GM12873 (cell line): ENCODE measurements around the gene C1R.

Experiments used
- CTCF ChIP-seq: IDR thresholded peaks from 2 replicates; pipeline ENCODE4 v1.5.1; 2012; ENCODE audit warnings: low read depth, mild to moderate bottlenecking, moderate library complexity, low read length, control low read depth; ENCODE audit not compliant: insufficient read depth; ENCODE audit errors: missing control alignments

Gene C1R

DNA sequence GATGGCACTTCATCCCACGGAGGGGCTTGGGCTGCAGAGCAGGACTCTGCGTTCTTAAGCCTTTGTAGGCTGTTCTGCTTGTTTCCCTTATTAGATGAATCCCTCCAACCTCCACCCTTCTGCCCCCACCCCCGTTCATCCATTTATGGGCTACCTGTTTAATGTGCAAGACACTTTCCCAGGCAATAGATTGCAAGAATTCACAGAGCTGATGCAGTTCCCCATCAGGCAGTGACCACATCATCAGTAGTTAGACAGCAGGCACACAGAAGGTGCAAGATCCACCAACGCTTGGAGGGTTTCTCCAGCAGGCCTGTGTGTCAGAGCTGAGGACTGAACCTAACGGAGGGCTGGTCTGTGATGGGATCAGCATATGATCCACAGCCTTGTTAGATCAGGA is 1.2 kb upstream of the C1R start:
- TF ChIP-seq CTCF = no peak

GRCh38 chr12:7092986-7093460 is 778 bp upstream of the C1R start:
- no peak for TF ChIP-seq CTCF

DNA sequence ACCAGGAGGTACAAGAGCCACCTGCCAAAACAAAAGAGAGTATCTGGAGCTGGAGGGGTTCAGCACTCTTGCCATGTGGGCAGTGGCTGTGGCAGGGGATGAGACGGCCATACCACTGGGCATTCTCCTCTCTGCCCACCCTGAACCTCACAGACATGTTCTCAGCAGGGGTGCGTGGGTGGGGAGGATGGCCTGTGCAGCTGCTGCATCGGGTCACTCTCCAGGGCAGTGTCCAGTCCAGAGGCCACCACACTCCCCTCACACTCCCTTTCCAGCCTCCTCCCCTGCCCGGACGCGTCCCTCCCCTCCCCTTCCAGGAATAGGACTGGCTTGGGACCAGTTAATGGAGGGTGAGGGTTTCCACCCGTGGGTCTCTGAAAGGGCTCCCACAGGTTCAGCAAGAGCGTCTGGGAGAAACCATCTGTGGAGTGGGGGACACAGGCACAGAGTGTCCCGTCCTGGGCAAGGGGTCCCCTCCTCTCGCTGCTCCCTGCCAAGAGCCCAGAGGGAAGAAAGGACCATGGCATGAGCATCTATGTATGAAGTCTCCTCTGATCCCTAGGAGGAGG is 501 bp downstream of the C1R start:
- no peak for TF ChIP-seq CTCF

DNA sequence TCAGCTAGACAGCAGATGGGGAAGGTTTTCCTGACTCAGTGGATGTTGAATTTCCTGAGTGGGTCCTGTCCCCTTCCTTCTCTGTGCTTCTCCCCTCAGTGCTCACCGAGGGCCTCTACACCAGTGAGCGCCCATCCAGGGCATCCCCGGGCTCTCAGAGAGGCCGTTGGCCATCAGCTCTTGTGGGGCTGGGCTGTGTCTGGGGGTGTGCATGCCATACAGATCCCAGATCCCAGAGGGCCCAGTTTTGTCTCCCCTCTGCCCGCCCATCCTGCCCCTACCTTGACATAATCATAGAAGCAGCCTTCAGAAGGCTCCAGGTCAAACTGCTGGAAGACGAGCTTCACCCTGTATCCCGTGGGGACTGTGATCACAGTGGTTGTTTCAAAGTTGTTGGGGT is 1.1 kb downstream of the C1R start:
- TF ChIP-seq CTCF = no peak

DNA sequence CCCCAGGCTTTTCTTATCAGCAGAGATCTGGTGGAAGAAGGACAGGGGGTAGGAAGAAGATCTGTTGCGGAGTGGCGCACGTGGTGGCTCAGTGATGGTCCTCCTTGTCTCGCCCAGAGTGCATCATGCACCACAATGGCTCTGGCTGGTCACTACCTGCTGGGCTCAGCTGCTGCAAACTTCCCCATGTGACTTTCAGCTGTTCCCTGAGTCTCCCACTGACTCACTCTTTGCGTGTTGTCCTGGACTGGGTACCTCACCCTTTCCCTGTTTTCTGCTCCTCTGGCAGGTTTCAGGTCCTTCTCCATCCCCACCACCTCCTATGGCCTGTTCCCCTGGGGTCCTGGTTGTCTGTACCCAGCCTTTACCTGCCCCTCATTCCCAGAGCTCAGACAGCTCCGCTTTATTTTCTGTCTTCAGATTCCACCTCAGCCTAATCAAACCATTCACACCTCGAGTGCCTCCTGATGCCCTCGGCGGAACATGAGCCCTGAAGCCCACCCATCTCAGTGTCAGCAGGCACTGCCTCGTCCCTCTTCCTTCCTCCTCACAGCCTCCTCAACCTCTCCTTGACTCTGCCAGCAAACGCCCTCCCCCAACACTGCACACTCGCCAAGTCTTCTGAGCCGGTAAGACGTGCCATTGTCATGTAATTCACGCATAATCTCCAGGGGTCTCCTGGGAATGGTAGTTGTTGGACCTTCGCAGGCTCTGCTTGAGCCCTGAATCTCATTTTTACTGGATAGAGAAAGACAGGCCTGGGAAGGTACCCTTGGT is 1.8 kb downstream of the C1R start:
- TF ChIP-seq CTCF = no peak

- TF ChIP-seq CTCF = no peak
Observed at GRCh38 chr12:7089196-7089871, 2.9 kb downstream of the C1R start.

DNA sequence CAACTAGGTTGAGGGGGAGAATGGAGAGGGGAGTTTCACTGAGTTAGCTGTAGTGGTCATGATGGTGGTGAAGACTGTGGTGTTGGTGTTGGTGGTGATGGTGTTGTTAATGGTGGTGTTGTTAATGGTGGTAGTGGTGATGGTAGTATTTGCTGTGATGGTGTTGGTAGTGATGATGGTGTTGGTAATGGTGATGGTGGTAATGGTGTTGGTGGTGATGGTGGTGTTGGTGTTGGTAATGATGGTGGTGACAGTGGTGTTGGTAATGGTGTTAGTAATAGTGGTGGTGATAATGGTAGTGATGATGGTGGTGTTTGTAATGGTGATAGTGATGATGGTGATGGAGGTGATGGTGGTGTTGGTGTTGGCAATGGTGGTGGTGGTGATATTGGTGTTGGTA is 9.1 kb downstream of the C1R start:
- no peak for TF ChIP-seq CTCF
